Heart left ventricle (tissue), 13 donors: ENCODE results near the gene ZNF429.

Source experiments
- CTCF ChIP-seq, 12 donors: fragments of 200-600 bp; sonication (generic) in 4 of 12; IDR thresholded peaks; one replicate each; pipeline versions ENCODE4 v1.5.0 to v1.8.0; 2018 to 2022; ENCODE audit warnings: antibody characterized with exemption in 12 of 12, mild to moderate bottlenecking in 5 of 12
- POLR2A ChIP-seq, 2 donors: fragments of 450-650 bp; IDR thresholded peaks; one replicate each; pipeline ENCODE4 v1.6.1; 2017; ENCODE audit warnings: antibody characterized with exemption in 2 of 2, mild to moderate bottlenecking in 2 of 2, moderate library complexity in 2 of 2
- donor health status: ischemic (EF 13 %, LVEDD 7.1; RV severe dilation, severe dysfunction).
- donor health status: DM: no; HTN: yes; CAD: no.
- donor health status: DM: no; HTN: no; CAD: no.
- donor health status: ischemic (EF 25% LVEDD 6.9; RV normal size, moderate dysfunction).
- donor health status: ischemic (EF 25% LVEDD 5.7; RV mildly dilated, moderate dysfunction).
- donor health status: ischemic (EF 35%, LVEDD 5.7; RV mildly dilated, moderate dysfunction).
- donor health status: nonischemic (EF 11% LVEDD 7.7; RV severe dilation, severe dysfunction).
- donor health status: DM: yes; HTN: yes; CAD: no.
- donor health status: PGD.
- donor health status: ischemic (EF 29% LVEDD 5.4; RV normal size, mild dysfunction).
- donor health status: nonischemic (EF 23%, LVEDD 6.1; RV moderate dilation, normal function).

- no peak for TF ChIP-seq CTCF (IDR thresholded peaks at IDR 0.05)
- TF ChIP-seq POLR2A (IDR thresholded peaks at IDR 0.05): no peak
These were observed 96.8 kb downstream of the ZNF429 start for GRCh38 chr19:21602082-21602658.
